ENCODE results near the gene FOXF2. TPM values are rescaled to one million over a fixed set of nuclear protein-coding genes. Genes with fewer than 3 reads are reported as not detected.

FOXF2 gene
- total and polyA plus RNA-seq, 2 of the 13 experiments (the other 11 are each of a cell fraction or from before 2014, with no cell fraction given), result not detected

GRCh38 chr6:1381481-1382330 is 7.7 kb upstream of the FOXF2 start (continued):
- TF ChIP-seq ZBTB33 (CRISPR knock-in tag; IDR thresholded peaks at IDR 0.05), result no peak
- TF ChIP-seq ZSCAN31 (CRISPR knock-in tag; IDR thresholded peaks at IDR 0.05; ENCODE audit: low read depth), result 0 out of 2 replicates have a peak, but pooled peaks have one; percentile 60
- no peak for TF ChIP-seq TRAFD1 (CRISPR knock-in tag; IDR thresholded peaks at IDR 0.05; ENCODE audit: borderline replicate concordance)
- TF ChIP-seq SP4 (CRISPR knock-in tag; IDR thresholded peaks at IDR 0.05), result 0 out of 2 replicates have a peak, but pooled peaks have one; percentile 53
- TF ChIP-seq, protein P1, sequence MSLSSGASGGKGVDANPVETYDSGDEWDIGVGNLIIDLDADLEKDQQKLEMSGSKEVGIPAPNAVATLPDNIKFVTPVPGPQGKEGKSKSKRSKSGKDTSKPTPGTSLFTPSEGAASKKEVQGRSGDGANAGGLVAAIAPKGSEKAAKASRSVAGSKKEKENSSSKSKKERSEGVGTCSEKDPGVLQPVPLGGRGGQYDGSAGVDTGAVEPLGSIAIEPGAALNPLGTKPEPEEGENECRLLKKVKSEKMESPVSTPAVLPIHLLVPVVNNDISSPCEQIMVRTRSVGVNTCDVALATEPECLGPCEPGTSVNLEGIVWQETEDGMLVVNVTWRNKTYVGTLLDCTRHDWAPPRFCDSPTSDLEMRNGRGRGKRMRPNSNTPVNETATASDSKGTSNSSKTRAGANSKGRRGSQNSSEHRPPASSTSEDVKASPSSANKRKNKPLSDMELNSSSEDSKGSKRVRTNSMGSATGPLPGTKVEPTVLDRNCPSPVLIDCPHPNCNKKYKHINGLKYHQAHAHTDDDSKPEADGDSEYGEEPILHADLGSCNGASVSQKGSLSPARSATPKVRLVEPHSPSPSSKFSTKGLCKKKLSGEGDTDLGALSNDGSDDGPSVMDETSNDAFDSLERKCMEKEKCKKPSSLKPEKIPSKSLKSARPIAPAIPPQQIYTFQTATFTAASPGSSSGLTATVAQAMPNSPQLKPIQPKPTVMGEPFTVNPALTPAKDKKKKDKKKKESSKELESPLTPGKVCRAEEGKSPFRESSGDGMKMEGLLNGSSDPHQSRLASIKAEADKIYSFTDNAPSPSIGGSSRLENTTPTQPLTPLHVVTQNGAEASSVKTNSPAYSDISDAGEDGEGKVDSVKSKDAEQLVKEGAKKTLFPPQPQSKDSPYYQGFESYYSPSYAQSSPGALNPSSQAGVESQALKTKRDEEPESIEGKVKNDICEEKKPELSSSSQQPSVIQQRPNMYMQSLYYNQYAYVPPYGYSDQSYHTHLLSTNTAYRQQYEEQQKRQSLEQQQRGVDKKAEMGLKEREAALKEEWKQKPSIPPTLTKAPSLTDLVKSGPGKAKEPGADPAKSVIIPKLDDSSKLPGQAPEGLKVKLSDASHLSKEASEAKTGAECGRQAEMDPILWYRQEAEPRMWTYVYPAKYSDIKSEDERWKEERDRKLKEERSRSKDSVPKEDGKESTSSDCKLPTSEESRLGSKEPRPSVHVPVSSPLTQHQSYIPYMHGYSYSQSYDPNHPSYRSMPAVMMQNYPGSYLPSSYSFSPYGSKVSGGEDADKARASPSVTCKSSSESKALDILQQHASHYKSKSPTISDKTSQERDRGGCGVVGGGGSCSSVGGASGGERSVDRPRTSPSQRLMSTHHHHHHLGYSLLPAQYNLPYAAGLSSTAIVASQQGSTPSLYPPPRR (CRISPR knock-in tag; IDR thresholded peaks at IDR 0.05; ENCODE audit: borderline replicate concordance), result no peak
- TF ChIP-seq ZKSCAN8 (CRISPR knock-in tag; IDR thresholded peaks at IDR 0.05; ENCODE audit: borderline replicate concordance), result no peak
- TF ChIP-seq PAX8 (CRISPR knock-in tag; IDR thresholded peaks at IDR 0.05; ENCODE audit: borderline replicate concordance), result peak; percentile 41; the same call in 1 of the 2 replicates
- no peak for TF ChIP-seq AGO1 (IDR thresholded peaks at IDR 0.05; ENCODE audit: low read depth, low read length, poor library complexity, severe bottlenecking)
- TF ChIP-seq NR2C2 (CRISPR knock-in tag; IDR thresholded peaks at IDR 0.05; ENCODE audit: borderline replicate concordance), result 0 out of 2 replicates have a peak, but pooled peaks have one; percentile 51
- TF ChIP-seq ZBTB7A (CRISPR knock-in tag; IDR thresholded peaks at IDR 0.05), result no peak
- TF ChIP-seq FOXA3 (CRISPR knock-in tag; IDR thresholded peaks at IDR 0.05), result no peak
- 0 out of 2 replicates have a peak, but pooled peaks have one; percentile 23 for TF ChIP-seq ZMYM3 (CRISPR knock-in tag; IDR thresholded peaks at IDR 0.05)
- TF ChIP-seq, protein P2, sequence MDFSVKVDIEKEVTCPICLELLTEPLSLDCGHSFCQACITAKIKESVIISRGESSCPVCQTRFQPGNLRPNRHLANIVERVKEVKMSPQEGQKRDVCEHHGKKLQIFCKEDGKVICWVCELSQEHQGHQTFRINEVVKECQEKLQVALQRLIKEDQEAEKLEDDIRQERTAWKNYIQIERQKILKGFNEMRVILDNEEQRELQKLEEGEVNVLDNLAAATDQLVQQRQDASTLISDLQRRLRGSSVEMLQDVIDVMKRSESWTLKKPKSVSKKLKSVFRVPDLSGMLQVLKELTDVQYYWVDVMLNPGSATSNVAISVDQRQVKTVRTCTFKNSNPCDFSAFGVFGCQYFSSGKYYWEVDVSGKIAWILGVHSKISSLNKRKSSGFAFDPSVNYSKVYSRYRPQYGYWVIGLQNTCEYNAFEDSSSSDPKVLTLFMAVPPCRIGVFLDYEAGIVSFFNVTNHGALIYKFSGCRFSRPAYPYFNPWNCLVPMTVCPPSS (IDR thresholded peaks at IDR 0.05), result no peak
- TF ChIP-seq, protein P3, sequence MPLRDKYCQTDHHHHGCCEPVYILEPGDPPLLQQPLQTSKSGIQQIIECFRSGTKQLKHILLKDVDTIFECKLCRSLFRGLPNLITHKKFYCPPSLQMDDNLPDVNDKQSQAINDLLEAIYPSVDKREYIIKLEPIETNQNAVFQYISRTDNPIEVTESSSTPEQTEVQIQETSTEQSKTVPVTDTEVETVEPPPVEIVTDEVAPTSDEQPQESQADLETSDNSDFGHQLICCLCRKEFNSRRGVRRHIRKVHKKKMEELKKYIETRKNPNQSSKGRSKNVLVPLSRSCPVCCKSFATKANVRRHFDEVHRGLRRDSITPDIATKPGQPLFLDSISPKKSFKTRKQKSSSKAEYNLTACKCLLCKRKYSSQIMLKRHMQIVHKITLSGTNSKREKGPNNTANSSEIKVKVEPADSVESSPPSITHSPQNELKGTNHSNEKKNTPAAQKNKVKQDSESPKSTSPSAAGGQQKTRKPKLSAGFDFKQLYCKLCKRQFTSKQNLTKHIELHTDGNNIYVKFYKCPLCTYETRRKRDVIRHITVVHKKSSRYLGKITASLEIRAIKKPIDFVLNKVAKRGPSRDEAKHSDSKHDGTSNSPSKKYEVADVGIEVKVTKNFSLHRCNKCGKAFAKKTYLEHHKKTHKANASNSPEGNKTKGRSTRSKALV (CRISPR knock-in tag; IDR thresholded peaks at IDR 0.05), result peak; percentile 77
- TF ChIP-seq SALL2 (CRISPR knock-in tag; IDR thresholded peaks at IDR 0.05), result peak; percentile 76; the same call in 1 of the 2 replicates

All from HepG2 (cell line).